T-helper 22 cell (primary cell): Measurements from ENCODE around the gene LSR.

Source experiments
- DNase-seq: peaks from one replicate; pipeline ENCODE4 v3.0.0-alpha.2; 2020; ENCODE audit warnings: low read depth

The LSR gene

GRCh38 chr19:35248310-35249145 is at the start of gene LSR:
TSS of gene LSR (plus strand) at chr19:35249002. CDS start at chr19:35249023, 21 bp downstream.
- peak; percentile 49 for DNase-seq

- DNase-seq, result no peak
Measured at GRCh38 chr19:35199481-35199880, 49.3 kb upstream of the LSR start.

- no peak for DNase-seq
Measured at GRCh38 chr19:35202722-35203688, 45.8 kb upstream of the LSR start.

DNA sequence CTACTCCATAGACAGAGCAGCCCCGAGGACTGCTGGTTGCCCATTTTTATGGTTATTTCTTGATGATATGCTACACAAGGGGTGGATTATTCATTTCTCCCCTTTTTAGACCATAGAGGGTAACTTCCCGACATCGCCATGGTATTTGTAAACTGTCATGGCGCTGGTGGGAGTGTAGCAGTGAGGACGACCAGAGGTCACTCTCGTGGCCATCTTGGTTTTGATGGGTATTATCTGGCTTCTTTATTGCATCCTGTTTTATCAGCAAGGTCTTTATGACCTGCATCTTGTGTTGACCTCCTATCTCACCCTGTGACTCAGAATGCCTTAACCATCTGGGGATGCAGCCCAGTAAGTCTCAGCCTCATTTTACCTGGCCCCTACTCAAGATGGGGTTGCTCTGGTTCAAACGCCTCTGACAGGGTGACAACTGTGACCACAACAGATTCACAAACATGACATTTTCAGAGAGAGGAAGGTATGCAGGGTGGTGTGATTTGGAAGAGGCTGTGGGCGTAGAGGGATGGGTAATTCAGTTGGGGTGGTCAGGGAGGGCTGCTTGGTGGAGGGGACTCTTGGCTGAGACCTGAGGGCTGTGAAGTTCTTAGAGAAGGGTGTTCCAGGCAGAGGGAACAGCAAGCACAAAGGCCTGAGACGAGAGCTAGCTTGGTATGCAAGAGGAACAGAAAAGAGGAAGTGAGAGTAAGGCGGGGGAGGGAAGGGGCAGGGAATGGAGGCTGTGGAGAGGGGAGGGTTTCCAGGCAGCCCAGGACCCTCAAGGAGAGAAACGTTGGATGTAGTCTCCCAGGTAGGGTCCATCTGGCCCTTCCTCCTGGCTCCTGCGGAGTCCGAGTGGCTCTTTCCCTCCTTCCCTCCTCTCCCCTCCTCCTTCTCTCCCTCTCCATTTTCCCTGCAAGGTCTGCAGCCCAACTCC is 43.7 kb upstream of the LSR start:
- no peak for DNase-seq

DNA sequence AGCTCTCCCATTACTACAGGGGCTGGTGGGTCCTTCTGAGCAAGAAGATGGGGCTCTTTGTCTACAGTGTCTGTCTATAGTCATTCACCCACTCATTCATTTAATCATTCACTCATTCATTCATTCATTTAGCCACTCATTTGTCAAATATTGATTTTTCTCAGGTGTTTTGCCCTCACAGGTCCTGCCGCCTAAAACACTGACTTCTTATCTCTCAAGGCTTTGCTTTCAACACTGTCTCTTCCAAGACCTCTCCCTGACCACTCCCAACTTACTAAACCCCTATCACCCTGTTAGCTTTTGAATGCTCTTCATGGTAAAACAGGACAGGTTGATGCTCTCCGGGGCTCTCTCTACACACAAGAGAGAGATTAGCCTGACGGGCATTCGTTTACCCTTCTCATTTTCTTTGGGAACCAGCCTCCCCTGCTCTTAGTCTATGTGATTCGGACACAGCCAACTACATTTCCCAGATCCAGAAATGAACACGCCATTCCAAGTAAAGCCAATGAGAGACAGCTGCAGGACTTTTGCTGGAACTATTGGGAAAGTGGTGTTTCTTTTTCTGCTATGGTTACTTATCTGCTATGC is 43.0 kb upstream of the LSR start:
- DNase-seq, result no peak

DNA sequence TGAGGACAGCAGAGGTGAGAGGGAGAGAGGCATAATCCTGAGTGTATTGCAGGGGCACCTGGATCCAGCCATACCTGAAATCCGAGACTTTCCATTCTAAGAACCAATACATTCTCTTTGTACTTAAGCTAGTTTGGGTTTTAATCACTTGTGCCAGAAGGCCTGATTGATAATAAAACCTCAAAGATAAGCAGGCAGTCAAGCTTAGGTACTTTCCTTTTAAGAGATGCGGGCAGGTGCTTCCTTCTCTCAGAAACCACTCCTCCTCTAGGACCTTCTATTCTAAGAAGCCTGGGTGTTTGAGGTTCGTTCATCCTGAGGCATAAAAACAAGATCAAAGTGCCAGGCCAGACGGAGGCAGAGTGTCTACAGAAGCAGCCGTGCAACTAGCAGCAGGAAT is 42.4 kb upstream of the LSR start:
- peak; percentile 68 for DNase-seq

DNA sequence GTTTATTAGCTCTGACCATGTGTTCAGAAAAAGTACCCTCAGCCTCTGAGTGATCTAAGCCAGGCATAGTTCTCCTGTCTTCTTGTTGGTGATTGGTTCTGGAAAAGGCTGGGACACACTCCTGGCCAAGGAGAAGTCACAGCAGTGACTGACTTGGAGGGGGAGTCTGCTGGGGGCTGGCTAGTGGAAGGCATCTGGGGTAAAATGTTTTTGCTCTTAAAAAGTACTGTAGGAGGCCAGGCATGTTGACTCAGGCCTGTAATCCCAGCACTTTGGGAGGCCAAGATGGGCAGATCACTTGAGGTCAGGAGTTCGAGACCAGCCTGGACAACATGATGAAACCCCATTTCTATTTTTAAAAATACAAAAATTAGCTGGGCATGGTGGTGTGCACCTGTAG is 41.9 kb upstream of the LSR start:
- DNase-seq, result no peak

GRCh38 chr19:35207391-35207871 is 41.4 kb upstream of the LSR start:
- DNase-seq, result peak; percentile 66

DNA sequence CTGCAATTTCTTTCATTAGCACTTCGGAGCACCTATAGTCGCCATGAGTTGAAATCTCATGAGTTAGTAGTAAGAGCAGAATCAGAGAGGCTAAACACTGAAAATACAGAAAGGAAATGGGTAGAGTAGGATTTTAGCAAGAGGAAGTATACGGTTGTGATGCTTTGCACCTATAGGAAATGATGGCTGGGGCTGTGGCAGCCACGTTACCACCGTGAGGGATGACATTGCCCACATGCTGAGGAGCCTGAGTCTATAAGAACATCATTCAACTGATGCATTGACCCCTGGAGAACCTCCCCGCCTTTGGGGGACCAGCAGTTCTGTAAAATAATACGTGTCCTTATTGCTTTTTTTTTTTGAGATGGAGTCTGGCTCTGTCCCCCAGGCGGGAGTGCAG is 40.7 kb upstream of the LSR start:
- no peak for DNase-seq

DNA sequence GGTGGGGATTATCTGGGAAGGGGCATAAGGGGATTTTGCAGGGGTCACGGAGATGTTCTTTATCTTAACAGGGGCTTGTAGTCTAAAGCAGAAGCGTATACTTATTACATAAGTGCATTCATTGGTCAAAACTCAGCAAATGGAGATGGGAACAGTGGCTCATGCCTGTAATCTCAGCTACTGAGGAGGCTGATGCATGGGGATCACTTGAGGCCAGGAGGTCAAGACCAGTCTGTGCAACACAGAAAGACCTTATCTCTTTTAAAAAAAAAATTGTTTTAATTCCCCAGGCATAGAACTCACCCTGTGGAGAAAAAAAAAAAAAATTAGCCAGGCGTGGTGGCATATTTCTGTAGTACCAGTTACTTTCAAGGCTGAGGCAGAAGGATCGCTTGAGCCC is 39.2 kb upstream of the LSR start:
- no peak for DNase-seq

GRCh38 chr19:35211545-35212230 is 37.1 kb upstream of the LSR start:
- DNase-seq, result peak; percentile 88

DNA sequence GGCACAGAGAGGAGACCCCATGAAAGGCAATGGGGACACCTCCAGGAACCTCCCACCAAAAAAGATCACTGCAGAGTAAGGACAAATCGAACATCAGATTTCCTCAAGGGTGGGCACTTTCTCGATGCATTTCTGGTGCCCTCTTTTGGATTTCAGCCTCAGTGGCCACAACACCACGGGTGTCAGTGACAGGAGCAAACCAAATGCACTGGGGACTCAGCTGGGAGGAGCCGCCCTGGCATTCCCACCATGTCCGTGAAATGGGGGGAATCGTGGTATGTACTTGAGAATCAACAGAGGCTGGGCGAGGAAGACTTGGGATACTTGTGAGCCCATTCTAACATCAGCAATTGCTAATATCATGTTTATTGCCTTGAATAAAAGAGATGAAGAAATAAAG is 36.6 kb upstream of the LSR start:
- DNase-seq, result no peak

- DNase-seq, result peak; percentile 77
Measured at GRCh38 chr19:35213663-35214632, 34.9 kb upstream of the LSR start.

DNA sequence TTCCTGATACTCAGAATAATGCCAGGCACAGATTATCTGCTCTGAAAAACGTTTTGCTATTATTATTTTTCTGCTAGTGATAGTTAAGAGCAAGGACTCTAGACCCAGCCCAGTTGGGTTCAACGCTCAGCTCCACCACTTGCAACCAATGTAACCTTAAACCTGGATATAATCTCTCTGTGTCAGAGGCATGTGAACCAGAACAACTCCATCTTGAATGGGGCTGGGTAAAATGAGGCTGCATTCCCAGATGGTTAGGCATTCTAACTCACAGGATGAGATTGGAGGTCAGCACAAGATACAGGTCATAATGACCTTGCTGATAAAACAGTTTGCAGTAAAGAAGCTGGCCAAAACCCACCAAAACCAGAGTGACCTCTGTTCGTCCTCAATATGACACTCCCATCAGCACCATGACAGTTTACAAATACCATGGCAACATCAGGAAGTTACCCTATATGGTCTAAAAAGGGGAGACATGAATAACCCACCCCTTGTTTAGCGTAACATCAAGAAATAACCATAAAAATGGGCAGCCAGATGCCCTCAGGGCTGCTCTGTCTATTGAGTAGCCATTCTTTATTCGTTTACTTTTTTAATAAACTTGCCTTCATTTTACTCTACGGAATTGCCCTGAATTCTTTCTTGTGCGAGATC is 33.9 kb upstream of the LSR start:
- DNase-seq, result no peak

- DNase-seq, result no peak
Measured at GRCh38 chr19:35216016-35216832, 32.6 kb upstream of the LSR start.

DNA sequence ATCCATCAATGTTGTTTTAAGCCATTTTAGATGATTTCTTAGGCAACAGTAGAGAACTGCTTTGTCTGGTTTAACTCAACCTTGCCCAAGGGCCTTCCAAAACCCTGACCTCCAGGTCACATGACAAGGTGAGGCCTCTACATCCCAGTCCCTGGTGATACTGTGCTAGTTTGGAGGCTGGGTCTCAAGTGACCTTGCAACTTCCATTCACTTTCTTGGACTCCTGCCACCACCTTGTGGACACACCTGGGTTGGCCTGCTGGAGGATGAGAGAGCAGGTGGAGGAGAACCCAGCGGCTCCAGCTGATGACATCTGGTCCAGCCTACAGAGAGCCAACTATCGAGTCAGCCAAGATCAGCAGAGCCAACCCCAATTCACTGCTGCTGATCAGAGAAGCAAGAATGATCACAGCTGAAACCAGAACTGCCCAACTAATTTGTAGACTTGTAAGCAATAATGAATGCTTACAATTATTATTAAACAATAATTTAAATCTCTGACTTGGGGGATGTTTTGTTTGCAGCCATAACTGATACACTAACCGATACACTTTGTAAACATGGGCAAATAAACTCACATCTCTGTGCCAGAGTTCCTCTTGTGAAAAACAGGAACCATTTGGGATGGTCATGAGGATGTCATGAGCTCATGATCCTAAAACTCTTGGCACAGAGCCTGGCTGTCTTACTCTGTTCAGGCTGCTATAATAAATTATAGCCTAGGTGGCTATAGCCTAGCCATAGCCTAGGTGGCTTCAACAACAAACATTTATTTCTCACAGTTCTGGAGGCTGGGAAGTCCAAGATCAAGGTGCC is 31.8 kb upstream of the LSR start:
- DNase-seq, result peak; percentile 12

DNA sequence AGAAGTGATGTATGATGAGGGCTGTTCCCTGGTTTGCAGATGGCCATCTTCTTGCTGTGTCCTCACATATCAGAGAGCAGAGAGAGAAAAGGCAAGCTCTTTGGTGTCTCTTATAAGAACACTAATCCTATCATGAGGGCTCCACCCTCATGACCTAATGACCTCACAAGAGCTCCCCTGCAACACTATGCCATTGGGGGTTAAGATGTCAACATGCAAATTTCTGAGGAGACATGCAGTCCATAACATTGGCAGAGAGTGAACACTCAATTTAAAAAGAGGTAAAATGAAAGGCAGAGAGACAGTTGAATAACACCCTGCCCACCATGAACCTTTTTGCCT is 31.2 kb upstream of the LSR start:
- no peak for DNase-seq
